Naive thymus-derived CD4-positive, alpha-beta T cell (primary cell): ENCODE data around the gene GTF2IRD1. TPM values are rescaled to one million over a fixed set of nuclear protein-coding genes. Genes with fewer than 3 reads are reported as not detected.

Experiments used
- ATAC-seq: fragments of 150-1000 bp; cut with Tn5 transposase; 2 replicates; pipeline ENCODE4 v1.10.0; 2021; ENCODE audit warnings: mild to moderate bottlenecking, moderate library complexity
- CTCF ChIA-PET: fragments of 350-600 bp; sonication (Branson Sonifier 250); formaldehyde crosslinking; loops from one replicate; lab custom pipeline; 2021; ENCODE audit warnings: antibody characterized with exemption; lab: Charles Lee
- POLR2A ChIA-PET: fragments of 350-600 bp; sonication (Branson Sonifier 250); formaldehyde crosslinking; loops from one replicate; lab custom pipeline; 2021; ENCODE audit warnings: antibody characterized with exemption, inconsistent platforms; lab: Charles Lee
- DNase-seq, 9 donors: peaks; one replicate each; pipeline versions ENCODE4 v3.0.0 to v3.0.0-alpha.2; 2020 to 2022; ENCODE audit warnings: mixed read lengths in 1 of 9
- H3K27ac ChIP-seq: one replicate; pipeline ENCODE4 v1.7.0; 2013; ENCODE audit warnings: mild to moderate bottlenecking, low read depth, low read length, moderate library complexity
- H3K27me3 ChIP-seq, 2 donors: one replicate each; pipeline ENCODE4 v1.7.0; 2013; ENCODE audit warnings: low read length in 2 of 2, mild to moderate bottlenecking in 2 of 2, moderate library complexity in 2 of 2; ENCODE audit not compliant: control insufficient read depth in 2 of 2, insufficient read depth in 2 of 2
- H3K36me3 ChIP-seq, 3 experiments: 1 replicate in 2 of 3; 2 replicates in 1 of 3; pipeline ENCODE4 v1.7.0; 2013; ENCODE audit warnings: low read length in 3 of 3, mild to moderate bottlenecking in 3 of 3, moderate library complexity in 1 of 3; ENCODE audit not compliant: insufficient read depth in 3 of 3, control insufficient read depth in 2 of 3
- H3K4me1 ChIP-seq, 2 donors: one replicate each; pipeline ENCODE4 v1.7.0; 2013; ENCODE audit warnings: low read length in 2 of 2, mild to moderate bottlenecking in 2 of 2, moderate library complexity in 1 of 2; ENCODE audit not compliant: control insufficient read depth in 2 of 2, insufficient read depth in 2 of 2
- H3K4me3 ChIP-seq: 2 replicates; pipeline ENCODE4 v1.7.0; 2013; ENCODE audit warnings: mild to moderate bottlenecking, low read length
- H3K9me3 ChIP-seq, 3 experiments: 1 replicate in 2 of 3; 2 replicates in 1 of 3; pipeline ENCODE4 v1.7.0; 2013; ENCODE audit warnings: low read length in 3 of 3; ENCODE audit not compliant: control insufficient read depth in 2 of 3
- H3K27ac Mint-ChIP-seq, 9 donors: one replicate each; pipeline ENCODE4 v1.8.0; 2020 to 2022; ENCODE audit warnings: mixed read lengths in 9 of 9, mild to moderate bottlenecking in 8 of 9, moderate library complexity in 5 of 9, inconsistent platforms in 2 of 9
- H3K27me3 Mint-ChIP-seq, 5 donors: one replicate each; pipeline ENCODE4 v1.8.0; 2021 to 2022; ENCODE audit warnings: mixed read lengths in 5 of 5, mild to moderate bottlenecking in 1 of 5
- H3K36me3 Mint-ChIP-seq, 5 donors: one replicate each; pipeline ENCODE4 v1.8.0; 2020 to 2022; ENCODE audit warnings: mixed read lengths in 5 of 5, mild to moderate bottlenecking in 3 of 5, inconsistent platforms in 1 of 5
- H3K4me1 Mint-ChIP-seq, 7 donors: one replicate each; pipeline ENCODE4 v1.8.0; 2020 to 2022; ENCODE audit warnings: mixed read lengths in 7 of 7, mild to moderate bottlenecking in 3 of 7, inconsistent platforms in 1 of 7
- H3K4me3 Mint-ChIP-seq, 10 donors: one replicate each; pipeline ENCODE4 v1.8.0; 2020 to 2022; ENCODE audit warnings: mild to moderate bottlenecking in 10 of 10, mixed read lengths in 10 of 10, moderate library complexity in 6 of 10, inconsistent platforms in 2 of 10
- H3K9me3 Mint-ChIP-seq, 11 donors: one replicate each; pipeline ENCODE4 v1.8.0; 2020 to 2022; ENCODE audit warnings: mixed read lengths in 11 of 11, mild to moderate bottlenecking in 4 of 11, inconsistent platforms in 1 of 11, moderate library complexity in 1 of 11
- intact Hi-C, 2 donors: fragments of 100-400 bp; cut with micrococcal nuclease; formaldehyde crosslinking; loops; one replicate each; pipeline ENCODE4 v1.15.1; 2023
- polyA plus RNA-seq, 2 donors: library from polyadenylated mRNA; unstranded; fragments of 300-500 nt; fragmentation: Illumina TruSeq; gene quantifications; one replicate each; pipeline ENCODE4 v1.2.3, GENCODE V29; 2021
- total RNA-seq, 6 experiments: library from RNA in 5 of 6; stranded (reverse) in 5 of 6; gene quantifications; 1 replicate in 5 of 6; 2 replicates in 1 of 6; pipeline ENCODE4 v1.2.3 and lab custom pipeline; 2021 to 2026

Gene GTF2IRD1
- total and polyA plus RNA-seq, 7 experiments from 2014 or later = 0.07 to 5.6 (median 0.93) TPM; not detected in 1

DNA sequence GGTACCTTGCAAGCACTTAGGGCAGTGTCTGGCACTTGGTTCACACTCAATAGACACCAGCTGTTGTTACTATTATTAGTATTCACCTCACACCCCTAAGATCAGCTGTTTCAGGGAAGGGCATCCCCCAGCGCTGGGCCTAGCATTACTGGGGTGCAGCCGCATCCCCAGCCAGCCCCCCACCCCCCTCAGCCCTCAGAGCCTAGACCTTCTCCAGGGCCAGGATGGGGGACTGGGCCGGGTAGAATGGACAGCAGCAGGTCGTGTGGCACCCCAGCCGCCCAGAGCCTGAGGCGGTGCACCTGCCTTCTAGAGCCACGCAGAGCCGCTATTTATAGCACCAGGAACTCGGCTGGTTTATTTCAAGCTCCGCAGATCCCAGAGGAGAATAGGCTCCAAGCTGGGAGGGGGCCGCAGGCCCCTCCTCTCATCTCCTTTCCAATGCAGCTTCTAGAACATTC is 60.5 kb downstream of the GTF2IRD1 start:
- no peaks in the 10 kb centered on the region for H3K9me3 ChIP-seq
- Mint-ChIP-seq H3K4me3 (no peak overlapping the region), H3K4me1 (no peaks in the 10 kb centered on the region), H3K27me3 (no peaks in the 10 kb centered on the region), H3K9me3 (peaks cover 0 to 4% (median 0%) of the 10 kb centered on the region in 11 donors), H3K27ac (no peak overlapping the region), H3K36me3 (no peaks in the 10 kb centered on the region)
- DNase-seq = no peak
- intact Hi-C loops = no loop called here
- POLR2A ChIA-PET = no interaction called here
- CTCF ChIA-PET = no interaction called here
- no peaks in the 10 kb centered on the region for H3K4me1 ChIP-seq
- no peaks in the 10 kb centered on the region for H3K27me3 ChIP-seq
- H3K4me3 ChIP-seq = no peak overlapping the region
- H3K36me3 ChIP-seq = no peaks in the 10 kb centered on the region
- H3K27ac ChIP-seq = no peak overlapping the region
- no peak for ATAC-seq

DNA sequence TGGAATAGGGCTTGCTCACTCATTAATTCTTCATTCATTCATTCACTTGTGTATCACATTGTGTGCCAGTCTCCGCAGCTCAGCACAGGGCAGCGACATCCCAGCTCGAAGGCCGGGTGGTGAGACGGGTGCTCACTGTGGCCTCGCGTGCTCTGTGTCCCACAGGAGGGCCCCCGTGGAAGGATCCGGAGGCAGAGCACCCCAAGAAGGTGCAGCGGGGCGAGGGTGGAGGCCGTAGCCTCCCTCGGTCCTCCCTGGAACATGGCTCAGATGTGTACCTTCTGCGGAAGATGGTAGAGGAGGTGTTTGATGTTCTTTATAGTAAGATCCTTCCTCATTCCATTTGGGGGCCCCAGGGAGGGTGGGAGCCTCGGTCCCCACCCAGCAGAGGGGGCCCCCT is 61.6 kb downstream of the GTF2IRD1 start:
- no peaks in the 10 kb centered on the region for H3K36me3 ChIP-seq
- POLR2A ChIA-PET = no interaction called here
- no peaks in the 10 kb centered on the region for H3K4me1 ChIP-seq
- CTCF ChIA-PET = no interaction called here
- ATAC-seq = no peak
- Mint-ChIP-seq H3K4me3 (no peak overlapping the region), H3K4me1 (no peaks in the 10 kb centered on the region), H3K27me3 (no peaks in the 10 kb centered on the region), H3K27ac (no peak overlapping the region), H3K36me3 (no peaks in the 10 kb centered on the region), H3K9me3 (peaks cover 0 to 7% (median 0%) of the 10 kb centered on the region in 11 donors)
- no peak overlapping the region for H3K27ac ChIP-seq
- no peak overlapping the region for H3K4me3 ChIP-seq
- H3K9me3 ChIP-seq = peaks cover 0 to 3% (median 0%) of the 10 kb centered on the region in 3 experiments
- intact Hi-C loops = no loop called here
- no peak for DNase-seq
- no peaks in the 10 kb centered on the region for H3K27me3 ChIP-seq

DNA sequence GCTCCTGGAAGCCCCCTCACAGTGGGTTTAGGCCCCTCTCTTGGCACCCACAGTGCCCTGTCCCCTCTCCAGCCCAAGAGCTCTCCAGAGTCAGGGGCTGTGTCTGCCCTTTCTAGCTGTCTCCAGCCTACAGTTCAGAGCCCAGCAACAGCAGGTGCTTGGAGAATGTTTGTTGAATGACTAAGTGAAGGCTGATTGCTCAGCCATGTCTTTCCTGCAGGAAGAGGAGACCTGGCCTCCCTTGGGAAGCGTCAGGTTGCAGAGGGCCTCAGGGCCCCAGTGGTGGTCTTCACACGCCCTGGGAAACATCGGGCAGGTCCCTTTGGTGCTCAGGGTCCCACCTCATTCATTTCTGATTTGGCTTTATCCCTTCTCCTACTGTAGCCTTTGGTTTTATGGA is 62.5 kb downstream of the GTF2IRD1 start:
- Mint-ChIP-seq H3K4me1 (no peaks in the 10 kb centered on the region), H3K27me3 (no peaks in the 10 kb centered on the region), H3K27ac (no peak overlapping the region), H3K4me3 (no peak overlapping the region), H3K36me3 (peaks cover 0 to 4% (median 0%) of the 10 kb centered on the region in 5 donors), H3K9me3 (peaks cover 0 to 14% (median 4%) of the 10 kb centered on the region in 11 donors)
- Histone ChIP-seq H3K36me3 (no peaks in the 10 kb centered on the region), H3K27me3 (no peaks in the 10 kb centered on the region), H3K9me3 (peaks cover 0 to 8% (median 0%) of the 10 kb centered on the region in 3 experiments), H3K4me3 (no peak overlapping the region), H3K27ac (no peak overlapping the region), H3K4me1 (no peaks in the 10 kb centered on the region)
- CTCF ChIA-PET = no interaction called here
- POLR2A ChIA-PET = no interaction called here
- ATAC-seq (no peak), DNase-seq (no peak)
- intact Hi-C loops = no loop called here

DNA sequence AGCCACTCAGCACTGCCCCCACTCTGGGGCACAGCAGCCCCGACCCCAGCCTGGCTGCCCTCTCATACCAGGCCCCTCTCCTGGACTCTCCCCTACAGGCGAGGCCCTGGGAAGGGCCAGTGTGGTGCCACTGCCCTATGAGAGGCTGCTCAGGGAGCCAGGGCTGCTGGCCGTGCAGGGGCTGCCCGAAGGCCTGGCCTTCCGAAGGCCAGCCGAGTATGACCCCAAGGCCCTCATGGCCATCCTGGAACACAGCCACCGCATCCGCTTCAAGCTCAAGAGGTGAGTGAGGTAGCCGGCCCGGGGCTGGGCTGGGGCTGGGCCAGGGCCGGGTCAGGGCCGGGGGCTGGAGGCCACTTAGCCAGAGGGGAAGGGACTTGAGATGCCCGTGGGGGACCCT is 64.3 kb downstream of the GTF2IRD1 start:
- peaks cover 0 to 16% (median 5%) of the 10 kb centered on the region in 11 donors for H3K9me3 Mint-ChIP-seq
- H3K36me3 Mint-ChIP-seq = peaks cover 0 to 5% (median 0%) of the 10 kb centered on the region in 5 donors
- Histone ChIP-seq H3K9me3 (peaks cover 0 to 17% (median 0%) of the 10 kb centered on the region in 3 experiments), H3K27me3 (no peaks in the 10 kb centered on the region), H3K27ac (no peak overlapping the region), H3K4me1 (no peaks in the 10 kb centered on the region), H3K36me3 (no peaks in the 10 kb centered on the region), H3K4me3 (no peak overlapping the region)
- H3K27me3 Mint-ChIP-seq = no peaks in the 10 kb centered on the region
- POLR2A ChIA-PET = no interaction called here
- H3K27ac Mint-ChIP-seq = no peak overlapping the region
- ATAC-seq (no peak), DNase-seq (no peak)
- intact Hi-C loops = no loop called here
- H3K4me1 Mint-ChIP-seq = no peaks in the 10 kb centered on the region
- H3K4me3 Mint-ChIP-seq = no peak overlapping the region
- CTCF ChIA-PET = no interaction called here

DNA sequence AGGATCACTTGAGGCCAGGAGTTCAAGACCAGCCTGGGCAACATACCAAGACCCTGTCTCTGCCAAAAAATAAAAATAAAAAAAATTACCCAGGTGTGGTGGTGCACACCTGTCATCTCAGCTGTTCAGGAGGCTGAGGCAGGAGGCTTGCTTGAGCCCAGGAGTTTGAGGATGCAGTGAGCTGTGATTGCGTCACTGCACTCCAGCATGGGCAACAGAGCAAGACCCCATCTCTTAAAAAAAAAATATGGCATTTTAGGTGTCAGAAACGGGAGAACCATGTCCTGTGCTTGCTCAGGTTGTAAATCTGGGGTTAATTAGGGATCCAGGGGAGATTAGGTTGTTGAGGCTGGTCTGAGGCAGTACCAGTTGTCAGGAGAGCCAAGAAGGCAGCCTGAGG is 64.9 kb downstream of the GTF2IRD1 start:
- H3K27ac Mint-ChIP-seq = peak overlapping the region in 2 of 9 donors; percentile 9 to 14
- CTCF ChIA-PET = interaction anchor here (0.6 kb wide), 1 partner anchor 79 kb away, joined by 6 read pairs; no protein-coding TSS in a partner anchor
- intact Hi-C loops = no loop called here

DNA sequence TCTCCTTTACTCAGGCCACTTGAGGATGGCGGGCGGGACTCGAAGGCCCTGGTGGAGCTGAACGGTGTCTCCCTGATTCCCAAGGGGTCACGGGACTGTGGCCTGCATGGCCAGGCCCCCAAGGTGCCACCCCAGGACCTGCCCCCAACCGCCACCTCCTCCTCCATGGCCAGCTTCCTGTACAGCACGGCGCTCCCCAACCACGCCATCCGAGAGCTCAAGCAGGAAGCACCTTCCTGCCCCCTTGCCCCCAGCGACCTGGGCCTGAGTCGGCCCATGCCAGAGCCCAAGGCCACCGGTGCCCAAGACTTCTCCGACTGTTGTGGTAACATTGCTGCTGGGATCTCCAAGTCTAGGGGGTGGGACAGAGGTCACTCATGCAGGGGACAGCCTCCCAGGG is 65.7 kb downstream of the GTF2IRD1 start:
- Histone ChIP-seq H3K9me3 (peaks cover 0 to 17% (median 0%) of the 10 kb centered on the region in 3 experiments), H3K36me3 (no peaks in the 10 kb centered on the region), H3K27ac (no peak overlapping the region), H3K4me1 (no peaks in the 10 kb centered on the region), H3K4me3 (no peak overlapping the region), H3K27me3 (no peaks in the 10 kb centered on the region)
- ChIA-PET CTCF (interaction anchor here (0.6 kb wide), 1 partner anchor 78 kb away, joined by 6 read pairs; no protein-coding TSS in a partner anchor), POLR2A (no interaction called here)
- ATAC-seq = no peak
- H3K27ac Mint-ChIP-seq = no peak overlapping the region
- no peaks in the 10 kb centered on the region for H3K27me3 Mint-ChIP-seq
- peaks cover 0 to 5% (median 0%) of the 10 kb centered on the region in 5 donors for H3K36me3 Mint-ChIP-seq
- H3K4me3 Mint-ChIP-seq = no peak overlapping the region
- no peak for DNase-seq
- H3K4me1 Mint-ChIP-seq = no peaks in the 10 kb centered on the region
- H3K9me3 Mint-ChIP-seq = peaks cover 0 to 16% (median 5%) of the 10 kb centered on the region in 11 donors
- intact Hi-C loops = no loop called here

More for the DNA sequence above, 64.9 kb downstream of the GTF2IRD1 start:
- Mint-ChIP-seq H3K36me3 (peaks cover 0 to 5% (median 0%) of the 10 kb centered on the region in 5 donors), H3K4me3 (no peak overlapping the region), H3K9me3 (peaks cover 0 to 16% (median 5%) of the 10 kb centered on the region in 11 donors), H3K27me3 (no peaks in the 10 kb centered on the region), H3K4me1 (no peaks in the 10 kb centered on the region)
- POLR2A ChIA-PET = no interaction called here
- peaks cover 0 to 17% (median 0%) of the 10 kb centered on the region in 3 experiments for H3K9me3 ChIP-seq
- no peak overlapping the region for H3K4me3 ChIP-seq
- ATAC-seq (no peak), DNase-seq (no peak)
- H3K4me1 ChIP-seq = no peaks in the 10 kb centered on the region
- no peak overlapping the region for H3K27ac ChIP-seq
- H3K27me3 ChIP-seq = no peaks in the 10 kb centered on the region
- H3K36me3 ChIP-seq = no peaks in the 10 kb centered on the region

DNA sequence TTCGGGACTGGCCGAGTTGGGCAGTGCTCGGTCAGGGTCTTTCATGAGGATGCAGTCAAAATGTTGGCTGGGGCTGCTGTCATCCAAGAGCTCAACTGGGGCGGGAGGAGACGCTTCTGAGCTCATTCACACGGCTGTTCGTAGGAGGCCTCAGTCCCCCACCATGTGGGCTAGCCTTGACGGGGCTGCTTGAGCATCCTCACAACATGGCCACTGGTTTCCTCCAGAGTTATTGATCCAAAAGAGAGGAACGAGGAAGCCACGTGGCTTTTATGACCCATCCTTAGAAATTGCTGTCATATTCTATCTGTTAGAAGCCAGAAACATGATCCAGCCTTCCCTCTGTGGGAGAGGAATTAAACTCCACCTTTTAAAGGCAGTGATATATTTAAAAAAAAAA is 68.1 kb downstream of the GTF2IRD1 start:
- intact Hi-C loops = no loop called here
- no peaks in the 10 kb centered on the region for H3K27me3 ChIP-seq
- Mint-ChIP-seq H3K4me3 (no peak overlapping the region), H3K36me3 (peaks cover 0 to 5% (median 0%) of the 10 kb centered on the region in 5 donors), H3K4me1 (no peaks in the 10 kb centered on the region), H3K9me3 (peaks cover 0 to 16% (median 5%) of the 10 kb centered on the region in 11 donors), H3K27ac (no peak overlapping the region), H3K27me3 (no peaks in the 10 kb centered on the region)
- DNase-seq = no peak
- H3K4me3 ChIP-seq = no peak overlapping the region
- CTCF ChIA-PET = no interaction called here
- H3K4me1 ChIP-seq = no peaks in the 10 kb centered on the region
- peaks cover 0 to 17% (median 0%) of the 10 kb centered on the region in 3 experiments for H3K9me3 ChIP-seq
- H3K27ac ChIP-seq = no peak overlapping the region
- POLR2A ChIA-PET = no interaction called here
- ATAC-seq = no peak
- H3K36me3 ChIP-seq = no peaks in the 10 kb centered on the region
